A549 (cell line): ENCODE measurements around the gene PROX1. TPM values are rescaled to one million over a fixed set of nuclear protein-coding genes. Genes with fewer than 3 reads are reported as not detected.

Experiments used
- ATAC-seq, 2 experiments: fragments of 200-7000 bp in 1 of 2; fragments of >200 bp in 1 of 2; cut with Nextera tagmentation in 1 of 2; cut with Tn5 transposase in 1 of 2; 3 replicates each; pipeline versions ENCODE4 v1.8.0 to v1.9.1; 2018 to 2020; ENCODE audit warnings: mild to moderate bottlenecking in 1 of 2, moderate library complexity in 1 of 2
- CTCF ChIA-PET: fragments of 300-600 bp; sonication (Branson Sonifier 250); formaldehyde crosslinking; extraction: SDS; loops from one replicate; lab custom pipeline; 2021; ENCODE audit warnings: antibody characterized with exemption, inconsistent platforms; lab: Yijun Ruan, JAX
- POLR2A ChIA-PET: fragments of 350-600 bp; formaldehyde crosslinking; extraction: SDS; loops from one replicate; lab custom pipeline; 2021; ENCODE audit warnings: antibody characterized with exemption, inconsistent platforms; lab: Yijun Ruan, JAX
- DNase-seq, 2 experiments: peaks; one replicate each; pipeline versions ENCODE4 v3.0.0 to v3.0.0-alpha.2; 2011 to 2016; ENCODE audit warnings: low read depth in 1 of 2, low spot score in 1 of 2
- FAIRE-seq: peaks from 2 replicates; lab custom pipeline; 2011; peaks lifted over from hg19 to GRCh38; lab: Jason Lieb, UNC
- H3K27ac ChIP-seq, 2 experiments: fragments of >200 bp; sonication (Bioruptor Twin); formaldehyde crosslinking; 3 replicates each; pipeline ENCODE4 v1.5.1; 2016 to 2017
- H3K4me1 ChIP-seq: fragments of >200 bp; sonication (Bioruptor Twin); formaldehyde crosslinking; 3 replicates; pipeline ENCODE4 v1.6.1; 2016
- H3K4me2 ChIP-seq: fragments of >200 bp; sonication (Bioruptor Twin); formaldehyde crosslinking; 3 replicates; pipeline ENCODE4 v1.6.1; 2016
- H3K4me3 ChIP-seq: fragments of >200 bp; sonication (Bioruptor Twin); formaldehyde crosslinking; 3 replicates; pipeline ENCODE4 v1.5.1; 2016
- H3K9me3 ChIP-seq: fragments of >200 bp; sonication (Bioruptor Twin); formaldehyde crosslinking; 3 replicates; pipeline ENCODE4 v1.6.1; 2016
- ATOH8 ChIP-seq: fragments of 250-450 bp; sonication (Bioruptor Pico); IDR thresholded peaks from 2 replicates; pipeline ENCODE4 v1.5.0; 2020; ENCODE audit warnings: low read depth, mild to moderate bottlenecking, moderate library complexity
- CEBPB ChIP-seq, 2 experiments: fragments of >200 bp in 1 of 2; sonication (Bioruptor Twin) in 1 of 2; formaldehyde crosslinking in 1 of 2; IDR thresholded peaks; 2 replicates each; pipeline ENCODE4 v1.6.1; 2012 to 2016
- CHD2 ChIP-seq: fragments of 150-350 bp; IDR thresholded peaks from 2 replicates; pipeline ENCODE4 v1.6.1; 2014; ENCODE audit warnings: low read length; ENCODE audit not compliant: partially characterized antibody
- CTCF ChIP-seq: fragments of >200 bp; sonication (Bioruptor Twin); formaldehyde crosslinking; IDR thresholded peaks from 3 replicates; pipeline ENCODE4 v1.5.1; 2016
- EHF ChIP-seq: fragments of 250-450 bp; sonication (Bioruptor Pico); IDR thresholded peaks from 2 replicates; pipeline ENCODE4 v1.5.0; 2020; ENCODE audit warnings: mild to moderate bottlenecking
- EHMT2 ChIP-seq: fragments of 200-600 bp; sonication (generic); IDR thresholded peaks from 2 replicates; pipeline ENCODE4 v1.6.1; 2016; ENCODE audit warnings: antibody characterized with exemption, low read depth, mild to moderate bottlenecking, moderate library complexity
- ESRRA ChIP-seq: fragments of 150-350 bp; IDR thresholded peaks from 2 replicates; pipeline ENCODE4 v1.6.1; 2014; ENCODE audit warnings: mild to moderate bottlenecking, low read length, borderline replicate concordance
- FOSL2 ChIP-seq, 2 experiments: fragments of 450-650 bp in 1 of 2; fragments of >200 bp in 1 of 2; sonication (Bioruptor Twin) in 1 of 2; formaldehyde crosslinking; IDR thresholded peaks; 2 replicates each; pipeline versions ENCODE4 v1.5.0 to v1.6.1; 2016 to 2020; ENCODE audit warnings: mild to moderate bottlenecking in 1 of 2, moderate library complexity in 1 of 2
- HOXB5 ChIP-seq: fragments of 250-450 bp; sonication (Bioruptor Pico); IDR thresholded peaks from 2 replicates; pipeline ENCODE4 v1.5.0; 2020; ENCODE audit warnings: mild to moderate bottlenecking, moderate library complexity
- JUNB ChIP-seq: fragments of >200 bp; sonication (Bioruptor Twin); formaldehyde crosslinking; IDR thresholded peaks from 2 replicates; pipeline ENCODE4 v1.6.1; 2016
- MAFK ChIP-seq: fragments of 450-650 bp; IDR thresholded peaks from 2 replicates; pipeline ENCODE4 v1.6.1; 2014; ENCODE audit not compliant: partially characterized antibody
- MYC ChIP-seq: IDR thresholded peaks from 2 replicates; pipeline ENCODE4 v1.6.1; 2012; ENCODE audit warnings: mild to moderate bottlenecking, inconsistent platforms, low read length, improper control_type of control experiment, borderline replicate concordance
- NR3C1 ChIP-seq: fragments of >200 bp; sonication (Bioruptor Twin); formaldehyde crosslinking; IDR thresholded peaks from 3 replicates; pipeline ENCODE4 v1.6.1; 2017
- RAD21 ChIP-seq, 2 experiments: fragments of >200 bp in 1 of 2; sonication (Bioruptor Twin) in 1 of 2; formaldehyde crosslinking in 1 of 2; IDR thresholded peaks in 1 of 2; conservative IDR thresholded peaks in 1 of 2; 2 replicates in 1 of 2; 3 replicates in 1 of 2; pipeline ENCODE4 v1.6.1; 2012 to 2018; ENCODE audit warnings: inconsistent platforms in 1 of 2
- REST ChIP-seq: fragments of 200-600 bp; sonication (generic); IDR thresholded peaks from 2 replicates; pipeline ENCODE4 v1.6.1; 2016; ENCODE audit warnings: antibody characterized with exemption, mild to moderate bottlenecking, moderate library complexity
- RFX5 ChIP-seq: fragments of 450-650 bp; IDR thresholded peaks from 2 replicates; pipeline ENCODE4 v1.7.1; 2014; ENCODE audit warnings: antibody characterized with exemption, mild to moderate bottlenecking, moderate library complexity
- USF2 ChIP-seq: fragments of 450-650 bp; IDR thresholded peaks from 2 replicates; pipeline ENCODE4 v1.6.1; 2014; ENCODE audit warnings: antibody characterized with exemption
- WGBS: methylation state at CpG from one replicate; pipeline ENCODE4 v1.1.6; 2017; ENCODE audit errors: missing lambda C conversion rate; 5-methylcytosine and 5-hydroxymethylcytosine counted together
- polyA plus RNA-seq, 4 experiments: library from polyadenylated mRNA; depleted of rRNA in 3 of 4; stranded (reverse); fragments of >200 nt; fragmentation: RNase III in 1 of 4; extraction: RNeasy Plus Mini Kit Qiagen cat#74134 plus additional on column Dnase treatment in 1 of 4; gene quantifications; 2 replicates in 3 of 4; 3 replicates in 1 of 4; pipeline ENCODE4 v1.2.3, GENCODE V29; 2011 to 2017

The PROX1 gene
- polyA plus RNA-seq, 2 of the 4 experiments (the other 2 are of a cell fraction): 0.01 to 0.06 TPM

GRCh38 chr1:214002060-214002459 is 14.3 kb downstream of the PROX1 start:
- ATAC-seq: no peak

More at GRCh38 chr1:214002060-214002459, 14.3 kb downstream of the PROX1 start:
- H3K9me3 ChIP-seq: no peaks in the 10 kb centered on the region
- no peak overlapping the region for H3K27ac ChIP-seq
- FAIRE-seq (no peak), DNase-seq (no peak)
- H3K4me3 ChIP-seq: no peak overlapping the region
- no peaks in the 10 kb centered on the region for H3K4me1 ChIP-seq
- TF ChIP-seq ATOH8 (CRISPR knock-in tag): no peak
- TF ChIP-seq EHF: no peak
- TF ChIP-seq REST: no peak
- no peak for TF ChIP-seq FOSL2 (IDR thresholded peaks at IDR 0.05)
- no peak for TF ChIP-seq FOSL2 (CRISPR knock-in tag; IDR thresholded peaks at IDR 0.05)
- TF ChIP-seq RAD21 (conservative IDR thresholded peaks at IDR 0.05 in 1 of 2, IDR thresholded peaks at IDR 0.05 in 1 of 2): no peak
- TF ChIP-seq USF2: no peak
- no peak for TF ChIP-seq RFX5
- no peak for TF ChIP-seq CEBPB (IDR thresholded peaks at IDR 0.05)
- TF ChIP-seq JUNB: no peak
- TF ChIP-seq NR3C1: no peak
- no peak for TF ChIP-seq CTCF
- no peak for TF ChIP-seq CHD2
- TF ChIP-seq MAFK: no peak
- no peak for TF ChIP-seq EHMT2
- TF ChIP-seq MYC: no peak
- no peak for TF ChIP-seq ESRRA
- no peak for TF ChIP-seq HOXB5 (CRISPR knock-in tag)
- POLR2A ChIA-PET: interaction anchor here (0.7 kb wide), 1 partner anchor 66 kb away, joined by 3 read pairs; no protein-coding TSS in a partner anchor
- CTCF ChIA-PET: no interaction called here
- WGBS: 61% methylated on average over 6 of the region's 6 CpGs
- no peak overlapping the region for H3K4me2 ChIP-seq
